Tibial nerve (tissue), 4 donors: ENCODE data around the gene CDKN2A.

Experiments used
- EP300 ChIP-seq, 2 donors: sonication (generic); formaldehyde crosslinking; IDR thresholded peaks; one replicate each; pipeline ENCODE4 v1.6.1; 2017; ENCODE audit warnings: antibody characterized with exemption in 2 of 2, mild to moderate bottlenecking in 1 of 2
- POLR2A ChIP-seq, 2 donors: fragments of 450-650 bp; IDR thresholded peaks; one replicate each; pipeline ENCODE4 v1.6.1; 2017; ENCODE audit warnings: antibody characterized with exemption in 2 of 2, mild to moderate bottlenecking in 2 of 2, moderate library complexity in 2 of 2
- TF ChIP-seq, protein P1 (sequence below), 5 experiments: fragments of 200-600 bp in 3 of 5; fragments of 450-650 bp in 2 of 5; sonication (generic) in 3 of 5; IDR thresholded peaks; one replicate each; pipeline ENCODE4 v1.5.1; 2016 to 2019; ENCODE audit warnings: antibody characterized with exemption in 5 of 5, mild to moderate bottlenecking in 3 of 5, moderate library complexity in 2 of 5

DNA sequence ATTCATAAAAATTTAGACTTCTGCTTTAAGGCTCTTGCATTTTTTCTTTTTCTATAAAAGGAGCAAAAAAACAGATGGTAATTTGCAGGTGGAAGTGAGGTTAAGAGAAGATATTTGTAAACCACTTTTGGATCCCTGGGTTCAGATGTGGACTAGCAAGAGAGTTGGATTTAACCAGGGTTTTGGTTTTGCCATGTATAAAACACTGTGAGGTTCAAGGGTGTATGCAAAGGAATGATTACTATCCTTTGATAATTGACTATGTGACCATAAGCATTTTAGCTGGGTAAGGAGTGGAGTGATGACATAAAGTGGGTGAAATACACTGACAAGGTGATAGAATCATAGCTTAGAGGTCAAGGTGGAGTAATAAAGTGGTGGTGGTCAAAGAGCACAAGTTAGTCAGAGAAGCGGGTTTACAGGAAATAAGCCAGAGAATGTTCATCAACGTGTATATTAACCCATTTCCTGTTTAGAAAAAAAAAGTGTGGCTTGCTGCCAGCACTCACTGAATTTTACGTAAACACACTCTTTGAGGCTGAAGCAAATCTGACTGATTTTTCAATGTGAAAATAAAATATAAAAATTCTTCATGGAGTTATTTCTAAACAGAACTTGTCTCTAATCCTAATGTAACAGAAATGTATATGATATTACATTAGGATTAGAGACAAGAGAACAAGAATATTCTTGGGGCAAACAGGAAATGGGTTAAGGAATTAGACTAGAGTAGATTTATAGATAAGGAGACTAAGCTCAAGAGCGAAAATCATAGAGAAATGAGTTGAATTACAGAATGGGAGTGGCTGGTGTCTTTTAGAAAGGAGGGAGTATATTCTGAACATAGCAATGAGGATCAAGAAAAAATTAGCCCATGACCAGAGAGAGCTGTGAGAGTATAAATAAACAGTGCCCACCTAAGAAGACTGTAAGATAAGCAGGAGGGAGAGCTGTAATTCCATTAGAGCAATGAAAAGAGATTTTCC lies 74.5 kb downstream of the CDKN2A start:
- TF ChIP-seq, protein P1, sequence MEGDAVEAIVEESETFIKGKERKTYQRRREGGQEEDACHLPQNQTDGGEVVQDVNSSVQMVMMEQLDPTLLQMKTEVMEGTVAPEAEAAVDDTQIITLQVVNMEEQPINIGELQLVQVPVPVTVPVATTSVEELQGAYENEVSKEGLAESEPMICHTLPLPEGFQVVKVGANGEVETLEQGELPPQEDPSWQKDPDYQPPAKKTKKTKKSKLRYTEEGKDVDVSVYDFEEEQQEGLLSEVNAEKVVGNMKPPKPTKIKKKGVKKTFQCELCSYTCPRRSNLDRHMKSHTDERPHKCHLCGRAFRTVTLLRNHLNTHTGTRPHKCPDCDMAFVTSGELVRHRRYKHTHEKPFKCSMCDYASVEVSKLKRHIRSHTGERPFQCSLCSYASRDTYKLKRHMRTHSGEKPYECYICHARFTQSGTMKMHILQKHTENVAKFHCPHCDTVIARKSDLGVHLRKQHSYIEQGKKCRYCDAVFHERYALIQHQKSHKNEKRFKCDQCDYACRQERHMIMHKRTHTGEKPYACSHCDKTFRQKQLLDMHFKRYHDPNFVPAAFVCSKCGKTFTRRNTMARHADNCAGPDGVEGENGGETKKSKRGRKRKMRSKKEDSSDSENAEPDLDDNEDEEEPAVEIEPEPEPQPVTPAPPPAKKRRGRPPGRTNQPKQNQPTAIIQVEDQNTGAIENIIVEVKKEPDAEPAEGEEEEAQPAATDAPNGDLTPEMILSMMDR (IDR thresholded peaks at IDR 0.05) = no peak
- TF ChIP-seq POLR2A (IDR thresholded peaks at IDR 0.05) (no peak), EP300 (IDR thresholded peaks at IDR 0.05) (no peak)
